Testis (tissue), 3 donors: ENCODE data around the gene TAF11. TPM values are rescaled to one million over a fixed set of nuclear protein-coding genes. Genes with fewer than 3 reads are reported as not detected.
A peak's percentile ranks its signal among the peaks of the same experiment; 100 is the strongest.
"Not testable (repeated sequence)": the region's sequence is repeated elsewhere in the genome, so short reads cannot be mapped to it uniquely, and the experiment has no call there.

Experiments used
- DNase-seq: peaks from one replicate; pipeline ENCODE4 v3.0.0-alpha.2; 2019
- H3K27ac ChIP-seq, 2 donors: fragments of 200-600 bp; sonication (generic); one replicate each; pipeline ENCODE4 v1.5.1; 2019
- H3K27me3 ChIP-seq: fragments of 200-600 bp; sonication (generic); one replicate; pipeline ENCODE4 v1.5.1; 2019
- H3K36me3 ChIP-seq: fragments of 200-600 bp; sonication (generic); one replicate; pipeline ENCODE4 v1.5.1; 2017; ENCODE audit warnings: low read depth; ENCODE audit errors: missing control alignments
- H3K4me1 ChIP-seq: fragments of 200-600 bp; sonication (generic); one replicate; pipeline ENCODE4 v1.5.1; 2019
- H3K4me3 ChIP-seq, 2 donors: fragments of 200-600 bp; sonication (generic); one replicate each; pipeline ENCODE4 v1.5.1; 2017 to 2019
- H3K9me3 ChIP-seq: fragments of 200-600 bp; sonication (generic); one replicate; pipeline ENCODE4 v1.5.1; 2017
- CTCF ChIP-seq, 3 experiments: fragments of 450-650 bp in 2 of 3; fragments of 200-600 bp in 1 of 3; sonication (generic) in 1 of 3; IDR thresholded peaks; one replicate each; pipeline ENCODE4 v1.5.1; 2016 to 2019; ENCODE audit warnings: antibody characterized with exemption in 3 of 3, mild to moderate bottlenecking in 2 of 3, moderate library complexity in 1 of 3
- POLR2A ChIP-seq: fragments of 450-650 bp; IDR thresholded peaks from one replicate; pipeline ENCODE4 v1.6.1; 2017; ENCODE audit warnings: antibody characterized with exemption, mild to moderate bottlenecking, moderate library complexity
- WGBS, 2 donors: methylation state at CpG; one replicate each; pipeline ENCODE4 v1.1.5; 2018; 5-methylcytosine and 5-hydroxymethylcytosine counted together
- intact Hi-C: fragments of 100-400 bp; cut with DNase I; formaldehyde crosslinking; loops from one replicate; pipeline ENCODE4 v1.15.1; 2023; ENCODE audit warnings: low total_unique reads
- polyA plus RNA-seq: library from polyadenylated mRNA; stranded (reverse); fragments of 350-450 nt; fragmentation: Illumina TruSeq; extraction: RNeasy Lipid Tissue Mini Kit (QIAGEN cat#74804); gene quantifications from one replicate; pipeline ENCODE4 v1.2.3, GENCODE V29; 2014; ENCODE audit warnings: low read depth, low replicate concordance; ENCODE audit not compliant: insufficient read depth
- total RNA-seq, 2 donors: library from RNA; depleted of rRNA; stranded (reverse); fragments of >200 nt; gene quantifications; one replicate each; pipeline ENCODE4 v1.2.3, GENCODE V29; 2016

The TAF11 gene
- total and polyA plus RNA-seq, 3 donors from 2014 or later: 52.2 to 69.7 (median 65.9) TPM

- Histone ChIP-seq H3K4me3 (no peak overlapping the region), H3K27me3 (no peaks in the 10 kb centered on the region), H3K36me3 (no peaks in the 10 kb centered on the region), H3K27ac (no peak overlapping the region), H3K4me1 (peaks cover 7% of the 10 kb centered on the region), H3K9me3 (no peaks in the 10 kb centered on the region)
- no peak for DNase-seq
- TF ChIP-seq POLR2A (no peak), CTCF (IDR thresholded peaks at IDR 0.05) (no peak)
- intact Hi-C loops: no loop called here
- WGBS, 2 donors: 81 to 86% methylated on average over 2 of the region's 2 CpGs
Measured at GRCh38 chr6:34884996-34885395, 2.8 kb downstream of the TAF11 start.

- H3K4me1 ChIP-seq, H3K4me3 ChIP-seq, intact Hi-C loops, DNase-seq, H3K36me3 ChIP-seq, H3K9me3 ChIP-seq, H3K27me3 ChIP-seq: not testable (repeated sequence)
- 94 to 100% methylated on average over 1 of the region's 1 CpG for WGBS, 2 donors
- H3K27ac ChIP-seq: peak overlapping the region; percentile 28 to 39
Measured at GRCh38 chr6:34884073-34884472, 3.8 kb downstream of the TAF11 start.

- TF ChIP-seq CTCF (IDR thresholded peaks at IDR 0.05) (no peak), POLR2A (no peak)
- WGBS, 2 donors: 81 to 91% methylated on average over 5 of the region's 5 CpGs
- H3K4me1 ChIP-seq: peaks cover 7% of the 10 kb centered on the region
- no peak for DNase-seq
- H3K36me3 ChIP-seq: no peaks in the 10 kb centered on the region
- no peaks in the 10 kb centered on the region for H3K9me3 ChIP-seq
- no peak overlapping the region for H3K4me3 ChIP-seq
- H3K27ac ChIP-seq: no peak overlapping the region
- H3K27me3 ChIP-seq: no peaks in the 10 kb centered on the region
- intact Hi-C loops: no loop called here
Measured at GRCh38 chr6:34877869-34878485, 9.9 kb downstream of the TAF11 start.

GRCh38 chr6:34877259-34877658, 10.6 kb downstream of the TAF11 start:
- peaks cover 3% of the 10 kb centered on the region for H3K4me1 ChIP-seq
- DNase-seq: no peak
- 88 to 92% methylated on average over 1 of the region's 1 CpG for WGBS, 2 donors
- H3K27ac ChIP-seq: no peak overlapping the region
- TF ChIP-seq CTCF (IDR thresholded peaks at IDR 0.05): no peak
- TF ChIP-seq POLR2A: no peak
- H3K27me3 ChIP-seq: no peaks in the 10 kb centered on the region
- H3K4me3 ChIP-seq: no peak overlapping the region
- no peaks in the 10 kb centered on the region for H3K9me3 ChIP-seq
- no peaks in the 10 kb centered on the region for H3K36me3 ChIP-seq
- intact Hi-C loops: no loop called here

- TF ChIP-seq CTCF (IDR thresholded peaks at IDR 0.05): no peak
- no peak for TF ChIP-seq POLR2A
- 93 to 94% methylated on average over 3 of the region's 3 CpGs for WGBS, 2 donors
- DNase-seq: no peak
- Histone ChIP-seq H3K4me1 (no peaks in the 10 kb centered on the region), H3K27ac (no peak overlapping the region), H3K9me3 (no peaks in the 10 kb centered on the region), H3K27me3 (no peaks in the 10 kb centered on the region), H3K36me3 (no peaks in the 10 kb centered on the region), H3K4me3 (no peak overlapping the region)
- intact Hi-C loops: no loop called here
Measured at GRCh38 chr6:34876472-34876871, 11.4 kb downstream of the TAF11 start.
